Measurements from ENCODE around the gene NKG7. TPM values are rescaled to one million over a fixed set of nuclear protein-coding genes. Genes with fewer than 3 reads are reported as not detected.

The NKG7 gene
- total RNA-seq, 1 experiment from 2014 or later = not detected

DNA sequence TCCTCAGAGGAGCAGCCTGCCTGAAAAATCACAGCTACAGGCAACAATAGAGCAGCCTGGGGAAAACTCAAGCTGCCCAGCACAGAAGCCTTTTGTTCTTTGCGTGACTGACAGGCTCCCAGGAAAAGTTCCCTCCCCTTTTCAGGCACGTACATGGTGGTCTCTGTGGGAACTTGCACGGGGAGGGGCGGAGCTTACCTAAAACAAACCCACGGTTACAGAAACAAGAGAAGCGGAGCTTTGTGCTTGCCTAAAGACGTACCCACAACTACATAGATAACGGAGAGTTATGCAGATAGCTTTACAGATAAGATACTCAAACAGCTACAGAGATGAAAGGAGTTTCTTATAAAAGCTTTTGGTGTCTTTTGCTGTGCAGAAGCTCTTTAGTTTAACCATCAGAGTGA, 17.7 kb downstream of the NKG7 start:
- CTCF ChIA-PET = no interaction called here

DNA sequence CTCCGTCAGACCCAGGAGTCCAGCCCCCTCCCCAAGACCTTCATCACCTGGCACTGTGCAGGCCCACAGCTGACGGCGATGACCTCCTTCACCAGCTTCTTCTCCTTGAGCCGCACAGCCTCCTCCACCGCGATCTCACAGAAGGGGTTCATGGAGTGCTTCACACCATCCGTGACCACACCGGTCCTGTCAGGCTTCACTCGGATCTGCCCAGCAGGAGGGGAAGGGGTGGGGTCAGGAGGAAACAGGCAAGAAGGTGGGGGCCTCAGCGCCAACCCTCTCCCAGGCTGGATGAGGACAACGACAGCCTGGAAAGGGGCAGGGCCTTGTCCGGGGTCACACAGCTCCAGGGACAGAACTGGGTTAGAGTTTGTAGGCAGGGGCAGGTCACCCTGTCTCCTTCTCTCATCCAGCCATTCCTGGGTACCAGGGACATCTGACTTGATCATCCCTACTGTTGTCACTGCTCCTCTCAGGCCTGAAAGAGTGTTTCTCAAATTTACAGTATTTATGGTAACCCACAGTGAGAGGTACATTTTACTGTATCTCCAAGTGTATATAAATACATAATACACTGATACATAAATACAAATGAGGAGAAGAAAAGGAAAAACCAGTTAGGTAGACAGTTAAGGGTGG, 18.2 kb downstream of the NKG7 start:
- no peak overlapping the region for H3K4me2 ChIP-seq (ENCODE audit: low read length)
- TF ChIP-seq EZH2 (IDR thresholded peaks at IDR 0.05; ENCODE audit: low read length, unreplicated experiment) = no peak
- TF ChIP-seq EZH2phosphoT487 (IDR thresholded peaks at IDR 0.05; ENCODE audit: borderline replicate concordance, low read length) = no peak
- TF ChIP-seq, protein P1, sequence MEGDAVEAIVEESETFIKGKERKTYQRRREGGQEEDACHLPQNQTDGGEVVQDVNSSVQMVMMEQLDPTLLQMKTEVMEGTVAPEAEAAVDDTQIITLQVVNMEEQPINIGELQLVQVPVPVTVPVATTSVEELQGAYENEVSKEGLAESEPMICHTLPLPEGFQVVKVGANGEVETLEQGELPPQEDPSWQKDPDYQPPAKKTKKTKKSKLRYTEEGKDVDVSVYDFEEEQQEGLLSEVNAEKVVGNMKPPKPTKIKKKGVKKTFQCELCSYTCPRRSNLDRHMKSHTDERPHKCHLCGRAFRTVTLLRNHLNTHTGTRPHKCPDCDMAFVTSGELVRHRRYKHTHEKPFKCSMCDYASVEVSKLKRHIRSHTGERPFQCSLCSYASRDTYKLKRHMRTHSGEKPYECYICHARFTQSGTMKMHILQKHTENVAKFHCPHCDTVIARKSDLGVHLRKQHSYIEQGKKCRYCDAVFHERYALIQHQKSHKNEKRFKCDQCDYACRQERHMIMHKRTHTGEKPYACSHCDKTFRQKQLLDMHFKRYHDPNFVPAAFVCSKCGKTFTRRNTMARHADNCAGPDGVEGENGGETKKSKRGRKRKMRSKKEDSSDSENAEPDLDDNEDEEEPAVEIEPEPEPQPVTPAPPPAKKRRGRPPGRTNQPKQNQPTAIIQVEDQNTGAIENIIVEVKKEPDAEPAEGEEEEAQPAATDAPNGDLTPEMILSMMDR (conservative IDR thresholded peaks at IDR 0.05; ENCODE audit: low read depth, low read length) = no peak
- no peak overlapping the region for H2AFZ ChIP-seq (ENCODE audit: low read length)
- H3K79me2 ChIP-seq (ENCODE audit: low read length) = 0 out of 2 replicates have a peak, but pooled peaks cover 13% of the 10 kb centered on the region
- peaks cover 15% of the 10 kb centered on the region for H3K4me1 ChIP-seq (ENCODE audit: insufficient read depth, low read length)
- DNase-seq (no peak), ATAC-seq (no peak)
- no peaks in the 10 kb centered on the region for H3K27me3 ChIP-seq (ENCODE audit: low read length)
- BruUV-seq (replicated peaks) = no TSS peak
- H3K4me3 ChIP-seq (ENCODE audit: low read length) = no peak overlapping the region
- no peaks in the 10 kb centered on the region for H3K9me2 ChIP-seq (replicated peaks; ENCODE audit: low read length)
- peaks cover 24% of the 10 kb centered on the region for H3K36me3 ChIP-seq (ENCODE audit: low read depth, low read length)
- no peaks in the 10 kb centered on the region for H4K20me1 ChIP-seq (ENCODE audit: low read length)
- no peaks in the 10 kb centered on the region for H3K9me3 ChIP-seq (ENCODE audit: low read length)
- intact Hi-C loops (cut with micrococcal nuclease) = no loop called here
- POLR2A ChIA-PET (ENCODE audit: unreplicated experiment) = interaction anchor here (0.7 kb wide), 1 partner anchor 1425 kb away, joined by 5 read pairs; no protein-coding TSS in a partner anchor
- no peaks in the 10 kb centered on the region for H3F3A ChIP-seq (ENCODE audit: low read length, unreplicated experiment)
- H3K9ac ChIP-seq (ENCODE audit: low read length) = no peak overlapping the region
- H3K27ac ChIP-seq (ENCODE audit: low read length) = no peak overlapping the region
- CTCF ChIA-PET = no interaction called here

More for the DNA sequence above, 17.7 kb downstream of the NKG7 start:
- intact Hi-C loops (cut with micrococcal nuclease) = no loop called here
- peaks cover 21% of the 10 kb centered on the region for H3K4me1 ChIP-seq (ENCODE audit: insufficient read depth, low read length)
- H4K20me1 ChIP-seq (ENCODE audit: low read length) = no peaks in the 10 kb centered on the region
- no peaks in the 10 kb centered on the region for H3K27me3 ChIP-seq (ENCODE audit: low read length)
- no peak overlapping the region for H2AFZ ChIP-seq (ENCODE audit: low read length)
- H3K4me3 ChIP-seq (ENCODE audit: low read length) = no peak overlapping the region
- ATAC-seq (no peak), DNase-seq (no peak)
- H3K9ac ChIP-seq (ENCODE audit: low read length) = no peak overlapping the region
- BruUV-seq (replicated peaks) = no TSS peak
- POLR2A ChIA-PET (ENCODE audit: unreplicated experiment) = interaction anchor here (0.7 kb wide), 1 partner anchor 1425 kb away, joined by 5 read pairs; no protein-coding TSS in a partner anchor
- no peaks in the 10 kb centered on the region for H3K9me2 ChIP-seq (replicated peaks; ENCODE audit: low read length)
- TF ChIP-seq, protein P1 (conservative IDR thresholded peaks at IDR 0.05; ENCODE audit: low read depth, low read length) = no peak
- H3K79me2 ChIP-seq (ENCODE audit: low read length) = 0 out of 2 replicates have a peak, but pooled peaks cover 13% of the 10 kb centered on the region
- peaks cover 24% of the 10 kb centered on the region for H3K36me3 ChIP-seq (ENCODE audit: low read depth, low read length)
- H3F3A ChIP-seq (ENCODE audit: low read length, unreplicated experiment) = no peaks in the 10 kb centered on the region
- H3K27ac ChIP-seq (ENCODE audit: low read length) = no peak overlapping the region
- no peaks in the 10 kb centered on the region for H3K9me3 ChIP-seq (ENCODE audit: low read length)
- no peak overlapping the region for H3K4me2 ChIP-seq (ENCODE audit: low read length)

DNA sequence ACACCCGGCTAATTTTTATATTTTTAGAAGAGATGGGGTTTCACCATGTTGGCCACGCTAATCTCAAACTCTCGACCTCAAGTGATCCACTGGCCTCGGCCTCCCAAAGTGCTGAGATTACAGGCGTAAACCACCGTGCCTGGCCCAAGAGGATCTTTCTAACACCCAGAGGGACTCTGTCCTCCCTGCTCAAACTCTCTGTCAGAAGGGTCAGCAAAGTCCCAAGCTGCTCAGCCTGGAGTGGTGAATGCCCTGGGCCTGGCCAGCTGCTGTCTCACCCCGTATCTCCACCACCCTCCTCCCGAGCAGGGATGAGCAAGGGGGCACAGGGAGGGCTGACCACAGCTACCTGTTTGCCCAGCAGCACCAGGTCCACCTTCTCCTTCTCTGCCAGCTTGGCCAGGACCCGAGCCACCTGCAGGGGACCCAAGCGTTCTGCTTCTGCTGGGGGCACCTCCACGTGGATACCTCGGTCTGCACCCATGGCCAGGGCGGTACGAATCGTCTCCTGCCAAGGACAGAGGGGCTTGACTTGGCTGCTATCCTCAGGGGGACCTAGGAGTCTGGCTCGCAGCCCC, 19.6 kb downstream of the NKG7 start:
- Histone ChIP-seq H3K9me2 (replicated peaks; ENCODE audit: low read length) (no peaks in the 10 kb centered on the region), H3K79me2 (ENCODE audit: low read length) (0 out of 2 replicates have a peak, but pooled peaks cover 8% of the 10 kb centered on the region), H2AFZ (ENCODE audit: low read length) (no peak overlapping the region), H3K27ac (ENCODE audit: low read length) (no peak overlapping the region), H3K4me3 (ENCODE audit: low read length) (no peak overlapping the region), H3K9ac (ENCODE audit: low read length) (no peak overlapping the region), H3K9me3 (ENCODE audit: low read length) (no peaks in the 10 kb centered on the region), H3F3A (ENCODE audit: low read length, unreplicated experiment) (no peaks in the 10 kb centered on the region), H3K4me1 (ENCODE audit: insufficient read depth, low read length) (peaks cover 9% of the 10 kb centered on the region), H3K4me2 (ENCODE audit: low read length) (no peak overlapping the region), H4K20me1 (ENCODE audit: low read length) (no peaks in the 10 kb centered on the region), H3K27me3 (ENCODE audit: low read length) (no peaks in the 10 kb centered on the region), H3K36me3 (ENCODE audit: low read depth, low read length) (peaks cover 24% of the 10 kb centered on the region)
- ChIA-PET CTCF (no interaction called here), POLR2A (ENCODE audit: unreplicated experiment) (interaction anchor here (0.7 kb wide), 1 partner anchor 11 kb away, joined by 3 read pairs; the partner anchor contains the start of gene VSIG10L)
- intact Hi-C loops (cut with micrococcal nuclease) = no loop called here
- ATAC-seq (no peak), DNase-seq (no peak)
- no peak for TF ChIP-seq EZH2 (IDR thresholded peaks at IDR 0.05; ENCODE audit: low read length, unreplicated experiment)
- TF ChIP-seq, protein P1 (conservative IDR thresholded peaks at IDR 0.05; ENCODE audit: low read depth, low read length) = no peak
- no peak for TF ChIP-seq EZH2phosphoT487 (IDR thresholded peaks at IDR 0.05; ENCODE audit: borderline replicate concordance, low read length)
- BruUV-seq (replicated peaks) = no TSS peak

All from PC-3 (cell line).